ENCODE results near the gene CNIH3. TPM values are rescaled to one million over a fixed set of nuclear protein-coding genes. Genes with fewer than 3 reads are reported as not detected.

CNIH3 gene
- total RNA-seq, 1 experiment from 2014 or later = 1.8 TPM

- TF ChIP-seq SP1 (IDR thresholded peaks at IDR 0.05; ENCODE audit: low read depth) = no peak
- no peak for TF ChIP-seq ELF1 (IDR thresholded peaks at IDR 0.05; ENCODE audit: borderline replicate concordance, low read depth)
- TF ChIP-seq YY1 (IDR thresholded peaks at IDR 0.05; ENCODE audit: extremely low read depth, insufficient replicate concordance, low read depth, low read length) = no peak
- TF ChIP-seq CBX3 (IDR thresholded peaks at IDR 0.05; ENCODE audit: low read depth) = no peak
- TF ChIP-seq FOSL1 (IDR thresholded peaks at IDR 0.05; ENCODE audit: low read depth) = no peak
- TF ChIP-seq RAD21 (IDR thresholded peaks at IDR 0.05; ENCODE audit: low read depth) = no peak
- no peak for TF ChIP-seq SIN3A (IDR thresholded peaks at IDR 0.05; ENCODE audit: low read depth)
- no peak for TF ChIP-seq ZBTB33 (IDR thresholded peaks at IDR 0.05; ENCODE audit: extremely low read depth, insufficient replicate concordance, low read length)
- no peak for TF ChIP-seq CEBPB (IDR thresholded peaks at IDR 0.05; ENCODE audit: low read depth)
- no peak for TF ChIP-seq REST (IDR thresholded peaks at IDR 0.05; ENCODE audit: low read depth)
- TF ChIP-seq ATF3 (IDR thresholded peaks at IDR 0.05) = no peak
- no peak for TF ChIP-seq SRF (IDR thresholded peaks at IDR 0.05; ENCODE audit: low read depth)
- no peak for TF ChIP-seq TCF7L2 (IDR thresholded peaks at IDR 0.05; ENCODE audit: borderline replicate concordance, extremely low read depth, insufficient read depth, insufficient read length)
- no peak for TF ChIP-seq POLR2AphosphoS5 (IDR thresholded peaks at IDR 0.05; ENCODE audit: low read depth, low read length)
- no peak for TF ChIP-seq CTCF (IDR thresholded peaks at IDR 0.05 in 2 of 3, conservative IDR thresholded peaks at IDR 0.05 in 1 of 3; ENCODE audit: borderline replicate concordance in 1 of 3, insufficient read depth in 1 of 3, low read depth in 2 of 3, low read length in 2 of 3)
- TF ChIP-seq POLR2A (IDR thresholded peaks at IDR 0.05; ENCODE audit: borderline replicate concordance, extremely low read depth, insufficient read depth, insufficient read length) = no peak
- no peak for TF ChIP-seq EGR1 (IDR thresholded peaks at IDR 0.05; ENCODE audit: low read depth)
- Histone ChIP-seq H4K20me1 (ENCODE audit: insufficient read depth) (no peaks in the 10 kb centered on the region), H3K9me2 (ENCODE audit: insufficient read depth) (no peaks in the 10 kb centered on the region), H3K36me3 (ENCODE audit: control insufficient read depth in 1 of 2, insufficient read depth in 2 of 2, low read length in 2 of 2) (no peaks in the 10 kb centered on the region), H2AFZ (ENCODE audit: low read depth, low read length, poor library complexity, severe bottlenecking) (no peak overlapping the region), H3K79me2 (ENCODE audit: insufficient read depth, low read length) (no peaks in the 10 kb centered on the region), H3K9ac (ENCODE audit: low read length) (no peak overlapping the region), H3K27ac (ENCODE audit: low read depth, low read length) (no peak overlapping the region), H3K4me1 (ENCODE audit: control insufficient read depth in 1 of 2, insufficient read depth in 2 of 2, low read length in 2 of 2) (no peaks in the 10 kb centered on the region), H3K4me2 (ENCODE audit: low read length) (no peak overlapping the region), H3K4me3 (replicated peaks in 1 of 2; ENCODE audit: low read depth in 1 of 2, low read length in 2 of 2) (no peak overlapping the region), H3K9me3 (ENCODE audit: control insufficient read depth in 1 of 2, insufficient read depth in 1 of 2, low read depth in 1 of 2, low read length in 2 of 2) (no peaks in the 10 kb centered on the region), H3K27me3 (ENCODE audit: insufficient read depth, low read length) (no peaks in the 10 kb centered on the region; the same call in 1 of the 2 replicates)
- ChIA-PET RAD21 (ENCODE audit: low non-redundant PET in 1 of 2, low total read pairs in 2 of 2, uncharacterized antibody in 2 of 2, unreplicated experiment in 2 of 2) (no interaction called here), POLR2A (no interaction called here), CTCF (no interaction called here)
- DNase-seq (ENCODE audit: low read depth, low spot score) = no peak
- ATAC-seq = no peak
- BruUV-seq (replicated peaks) = no TSS peak
- intact Hi-C loops (cut with micrococcal nuclease) = no loop called here
Measured at GRCh38 chr1:224785622-224786021, 169.5 kb downstream of the CNIH3 start.

Data from HCT116 (cell line).